Activated CD4-positive, CD25-positive, alpha-beta regulatory T cell treated with anti-CD3 and anti-CD28 coated beads, Interleukin-2, amount 50 U/mL, for 72 hours (primary cell): ENCODE results near the gene TNS4.

ENCODE experiments used
- DNase-seq: peaks from one replicate; pipeline ENCODE4 v3.0.0; 2021

The TNS4 gene

GRCh38 chr17:40515011-40515410 is 13.6 kb upstream of the TNS4 start:
- no peak for DNase-seq

- DNase-seq = no peak
These were observed 12.8 kb upstream of the TNS4 start for GRCh38 chr17:40514013-40514875.

DNA sequence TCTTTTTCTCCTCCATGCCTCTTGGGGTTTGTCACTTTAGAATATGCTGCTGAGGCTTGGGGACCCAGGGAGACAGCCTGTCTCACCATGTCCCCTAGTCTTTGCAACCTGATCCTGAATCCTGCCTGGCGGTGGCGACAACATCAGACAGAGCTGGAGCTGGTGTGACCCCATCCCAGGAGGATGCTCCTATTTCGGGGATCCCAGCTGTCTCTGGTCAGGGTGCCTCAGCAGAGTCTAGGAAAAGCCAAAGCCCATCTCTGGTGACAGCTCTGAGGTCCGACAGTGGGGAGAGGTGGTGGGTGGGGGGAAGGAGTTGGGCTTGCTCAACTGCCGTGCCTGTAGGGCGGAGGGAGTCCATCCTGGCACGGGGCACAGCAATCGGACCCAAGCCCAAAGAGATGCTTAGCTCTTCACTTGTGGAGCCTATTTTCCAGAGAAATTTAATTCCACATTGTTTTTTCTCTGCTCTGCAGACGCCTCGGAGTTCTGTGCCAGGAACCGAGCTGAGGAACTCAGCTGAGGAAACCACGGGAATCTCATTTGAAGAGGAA is 10.3 kb upstream of the TNS4 start:
- DNase-seq = no peak

GRCh38 chr17:40511136-40511535 is 9.7 kb upstream of the TNS4 start:
- DNase-seq = no peak

DNA sequence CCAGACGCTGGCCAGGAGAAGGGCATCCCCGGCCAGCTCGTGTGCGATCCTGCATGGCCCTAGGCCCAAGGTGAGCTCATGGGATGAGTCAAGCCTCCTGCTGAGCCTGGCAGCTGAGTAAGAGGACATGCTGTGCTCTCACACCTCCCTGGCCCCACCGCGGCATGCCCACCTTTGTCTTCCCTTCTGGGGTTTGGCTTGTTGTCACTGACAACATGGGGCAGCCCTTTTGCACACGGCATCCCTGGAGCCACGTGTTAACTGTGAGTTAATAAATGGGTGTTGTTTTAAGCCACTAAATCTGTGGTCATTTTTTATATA is 8.9 kb upstream of the TNS4 start:
- DNase-seq = no peak

- no peak for DNase-seq
These were observed 8.4 kb upstream of the TNS4 start for GRCh38 chr17:40509626-40510327.

DNA sequence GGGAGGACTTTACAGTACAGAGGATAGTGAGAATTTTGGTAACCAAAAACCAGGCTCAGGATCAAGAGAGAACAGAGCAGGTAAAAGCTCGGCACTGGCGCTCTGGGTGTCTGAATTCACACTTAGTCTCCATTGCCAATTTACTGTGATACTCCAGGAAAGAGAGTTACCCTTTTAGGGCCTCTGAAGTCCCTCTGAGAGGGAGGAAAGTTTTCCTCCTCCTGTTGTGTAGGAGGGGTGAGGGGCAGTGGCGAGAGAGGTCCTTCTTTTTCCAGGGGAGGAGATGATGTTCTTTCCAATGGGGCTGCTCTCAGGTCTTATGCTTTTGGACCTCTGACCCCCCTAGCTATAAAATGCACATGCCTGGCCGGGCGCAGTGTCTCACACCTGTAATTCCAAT is 5.4 kb upstream of the TNS4 start:
- no peak for DNase-seq

DNA sequence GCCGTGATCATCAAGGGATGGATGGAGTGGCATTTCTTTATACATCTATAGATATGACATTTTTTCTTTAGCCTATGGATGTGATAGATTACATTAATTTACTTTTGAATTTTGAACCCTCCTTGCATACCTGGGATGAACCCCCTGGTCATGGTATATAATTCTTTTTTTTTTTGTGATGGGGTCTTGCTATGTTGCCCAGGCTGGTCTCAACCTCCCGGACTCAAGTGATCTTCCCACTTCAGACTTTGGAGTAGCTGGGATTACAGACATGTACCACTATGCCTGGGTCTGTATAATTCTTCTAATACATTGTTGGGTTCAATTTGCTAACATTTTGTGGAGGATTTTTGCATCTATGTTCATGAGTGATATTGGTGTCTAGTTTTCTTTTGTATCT is 1.7 kb upstream of the TNS4 start:
- DNase-seq = no peak

DNA sequence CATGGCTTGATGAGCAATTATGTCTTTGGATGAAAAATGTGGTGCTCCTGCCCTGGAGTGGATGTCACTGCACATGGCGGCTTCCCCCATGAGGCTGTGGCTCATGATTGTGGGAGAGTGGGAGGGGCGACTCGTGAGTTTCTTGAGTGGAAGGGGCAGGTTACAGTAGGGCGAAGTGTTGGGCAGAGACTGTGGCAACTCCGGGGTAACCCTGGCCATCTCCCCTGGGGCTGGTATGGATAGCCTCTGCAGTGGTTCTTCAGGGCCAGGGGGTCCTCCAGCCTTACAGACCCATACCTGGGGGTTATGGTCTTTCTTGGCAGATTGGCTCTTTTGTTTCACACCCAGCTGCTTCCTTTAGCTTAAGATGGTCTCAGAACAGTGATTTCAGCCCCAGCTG is 1.3 kb upstream of the TNS4 start:
- no peak for DNase-seq

GRCh38 chr17:40500709-40501108 is 714 bp downstream of the TNS4 start:
- DNase-seq = no peak

DNA sequence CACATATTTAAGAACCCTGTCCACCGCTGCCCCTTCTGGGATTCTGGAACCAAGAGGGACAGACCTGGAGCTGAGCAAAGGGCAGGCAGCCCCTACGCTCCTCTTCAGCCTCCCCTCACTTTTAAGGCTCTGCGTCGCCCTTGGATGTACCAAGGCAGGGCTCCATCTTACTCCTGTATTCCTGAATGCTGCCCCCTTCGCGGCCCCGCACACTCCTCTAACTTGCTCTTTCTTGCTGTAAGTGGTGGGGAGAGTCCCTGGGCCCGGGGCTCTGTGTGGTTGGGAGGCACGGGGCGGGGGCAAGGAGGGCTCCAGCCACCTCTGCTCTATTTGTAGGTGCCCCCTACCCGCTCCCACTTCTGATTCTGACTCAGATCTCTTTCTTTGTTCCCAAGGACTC is 1.2 kb downstream of the TNS4 start:
- no peak for DNase-seq

- DNase-seq = no peak
These were observed 1.8 kb downstream of the TNS4 start for GRCh38 chr17:40499551-40500189.

- no peak for DNase-seq
These were observed 2.9 kb downstream of the TNS4 start for GRCh38 chr17:40498281-40499084.

- DNase-seq = no peak
These were observed 3.7 kb downstream of the TNS4 start for GRCh38 chr17:40497695-40498094.

DNA sequence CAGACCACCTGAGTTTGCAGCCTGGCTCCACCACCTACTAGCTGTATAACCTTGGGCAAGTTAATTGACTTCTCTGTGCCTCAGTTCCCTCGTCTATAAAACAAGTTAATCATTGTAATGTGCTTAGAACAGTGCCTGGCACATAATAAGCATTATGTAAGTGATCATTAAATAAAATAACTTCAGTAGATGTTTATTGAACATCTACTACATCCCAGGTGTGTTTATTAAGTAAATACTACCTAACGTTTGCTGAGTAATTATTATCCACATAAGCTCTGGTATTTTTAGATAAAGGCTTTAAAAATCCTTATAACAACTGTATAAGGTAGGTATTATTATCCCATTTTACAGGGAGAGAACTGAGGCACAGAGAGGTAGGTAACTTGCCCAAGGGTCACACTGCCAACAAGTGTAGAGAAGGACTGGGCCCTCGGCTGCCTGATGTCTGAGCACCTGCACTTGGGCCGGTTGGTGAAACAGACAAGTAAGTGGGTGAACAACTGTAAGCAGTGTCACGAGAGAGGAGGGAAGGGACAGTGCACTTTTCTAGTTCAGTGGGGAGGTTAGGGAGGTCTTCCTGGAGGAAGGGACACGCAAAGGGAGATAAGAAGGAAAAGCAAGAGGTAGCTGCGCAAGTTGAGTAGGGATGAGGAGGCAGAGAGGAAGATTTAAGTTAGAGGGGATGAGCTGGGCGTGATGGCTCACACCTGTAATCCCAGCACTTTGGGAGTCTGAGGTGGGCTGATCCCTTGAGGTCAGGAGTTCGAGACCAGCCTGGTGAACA is 4.6 kb downstream of the TNS4 start:
- no peak for DNase-seq

- DNase-seq = no peak
These were observed 5.3 kb downstream of the TNS4 start for GRCh38 chr17:40496170-40496569.

GRCh38 chr17:40495140-40495539 is 6.3 kb downstream of the TNS4 start:
- DNase-seq = no peak

DNA sequence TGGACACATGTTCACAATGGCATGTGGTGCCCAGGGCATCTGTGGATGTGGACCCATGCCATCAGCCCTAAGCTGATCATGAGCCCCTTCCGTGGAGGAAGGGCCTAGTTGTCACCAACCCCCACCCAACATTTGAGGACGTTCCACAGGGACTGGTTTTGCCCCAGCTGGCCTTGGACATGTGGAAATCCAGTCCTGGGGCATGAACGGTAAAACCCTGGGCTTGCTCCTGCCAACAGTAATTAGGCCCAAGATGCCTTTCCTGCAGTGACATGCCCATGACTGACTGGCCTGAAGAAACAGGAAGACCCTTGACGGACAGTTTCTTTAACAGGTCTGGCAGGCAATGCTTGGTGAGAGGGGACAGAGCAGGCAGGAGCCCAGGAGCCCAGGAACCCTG is 7.7 kb downstream of the TNS4 start:
- DNase-seq = no peak

- no peak for DNase-seq
These were observed 9.9 kb downstream of the TNS4 start for GRCh38 chr17:40491486-40491885.

DNA sequence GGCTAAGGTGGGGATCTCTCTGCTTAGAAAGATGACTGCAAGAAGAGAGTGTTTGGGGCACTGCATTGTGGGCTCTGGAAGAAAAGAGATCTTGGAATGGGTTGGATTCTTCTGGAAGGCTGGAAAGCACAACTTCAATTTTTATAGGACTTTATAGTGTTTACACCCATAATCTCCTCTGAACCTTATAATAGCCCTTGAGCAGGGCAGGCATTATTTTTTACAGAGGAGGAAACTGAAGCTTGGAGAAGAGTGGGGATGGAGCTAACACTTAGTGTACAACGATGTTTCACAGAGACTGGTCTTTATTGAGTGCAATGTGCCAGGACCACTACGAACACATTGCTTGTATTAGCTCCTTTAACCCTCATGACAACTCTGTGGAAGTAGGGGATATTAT is 10.4 kb downstream of the TNS4 start:
- DNase-seq = no peak

DNA sequence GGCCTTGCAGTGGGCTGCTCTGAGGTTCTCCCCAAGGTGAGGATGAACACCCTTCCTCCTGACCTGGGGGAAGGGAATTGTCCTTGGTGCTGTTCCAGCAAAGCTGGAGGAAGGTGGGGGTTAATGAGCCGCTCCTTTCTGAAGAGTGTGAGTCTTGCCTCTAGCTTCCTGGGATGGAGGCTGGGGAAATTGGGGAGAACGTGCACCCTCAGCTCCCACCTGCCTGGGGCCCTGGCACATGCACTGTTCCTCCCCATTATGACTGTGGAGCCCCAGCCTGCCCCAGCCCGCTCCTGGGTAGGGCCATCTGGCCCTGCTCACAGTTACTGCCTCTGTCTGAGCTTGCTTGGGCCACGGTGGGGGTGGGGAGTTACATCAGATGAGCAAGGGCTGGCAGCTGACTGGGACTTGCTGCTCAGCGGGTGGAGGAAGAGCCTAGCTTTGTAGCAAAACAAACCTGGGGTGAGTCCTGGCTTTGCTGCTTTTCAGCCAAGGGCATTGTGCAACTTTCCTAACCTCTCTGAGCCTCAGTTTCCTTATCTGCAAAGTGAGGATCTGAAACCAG is 11.1 kb downstream of the TNS4 start:
- no peak for DNase-seq
